ENCODE measurements around the gene REC114. TPM values are rescaled to one million over a fixed set of nuclear protein-coding genes. Genes with fewer than 3 reads are reported as not detected.

Gene REC114
- total RNA-seq, 1 donor from 2014 or later, result not detected

- no peak for TF ChIP-seq CTCF (IDR thresholded peaks at IDR 0.05)
- no peak overlapping the region for H3K27ac ChIP-seq
- DNase-seq, result no peak
- intact Hi-C loops (cut with DNase I), result no loop called here
- ATAC-seq, result no peak
- H3K9me3 ChIP-seq, result no peaks in the 10 kb centered on the region
- H3K36me3 ChIP-seq, result peaks cover 96% of the 10 kb centered on the region
- H3K27me3 ChIP-seq (ENCODE audit: low read depth), result no peaks in the 10 kb centered on the region
- no peak overlapping the region for H3K4me3 ChIP-seq
- peaks cover 17% of the 10 kb centered on the region for H3K4me1 ChIP-seq
Measured at GRCh38 chr15:73567020-73567419, 124.1 kb downstream of the REC114 start.

- intact Hi-C loops (cut with DNase I), result no loop called here
- peaks cover 98% of the 10 kb centered on the region for H3K36me3 ChIP-seq
- H3K4me1 ChIP-seq, result peaks cover 29% of the 10 kb centered on the region
- H3K4me3 ChIP-seq, result no peak overlapping the region
- no peak overlapping the region for H3K27ac ChIP-seq
- no peak for TF ChIP-seq CTCF (IDR thresholded peaks at IDR 0.05)
- DNase-seq, result no peak
- ATAC-seq, result no peak
- no peaks in the 10 kb centered on the region for H3K27me3 ChIP-seq (ENCODE audit: low read depth)
- no peaks in the 10 kb centered on the region for H3K9me3 ChIP-seq
Measured at GRCh38 chr15:73568564-73569280, 125.8 kb downstream of the REC114 start.

- no peak overlapping the region for H3K27ac ChIP-seq
- no peak for TF ChIP-seq CTCF (IDR thresholded peaks at IDR 0.05)
- H3K4me3 ChIP-seq, result no peak overlapping the region
- intact Hi-C loops (cut with DNase I), result no loop called here
- ATAC-seq, result no peak
- no peak for DNase-seq
- no peaks in the 10 kb centered on the region for H3K27me3 ChIP-seq (ENCODE audit: low read depth)
- peaks cover 34% of the 10 kb centered on the region for H3K4me1 ChIP-seq
- peaks cover 98% of the 10 kb centered on the region for H3K36me3 ChIP-seq
- H3K9me3 ChIP-seq, result no peaks in the 10 kb centered on the region
Measured at GRCh38 chr15:73569361-73569760, 126.4 kb downstream of the REC114 start.

- H3K36me3 ChIP-seq, result peaks cover 97% of the 10 kb centered on the region
Measured at GRCh38 chr15:73570355-73571032, 127.5 kb downstream of the REC114 start.

GRCh38 chr15:73571346-73571745, 128.4 kb downstream of the REC114 start:
- Histone ChIP-seq H3K4me3 (no peak overlapping the region), H3K9me3 (no peaks in the 10 kb centered on the region), H3K27me3 (ENCODE audit: low read depth) (no peaks in the 10 kb centered on the region), H3K27ac (no peak overlapping the region), H3K4me1 (peaks cover 38% of the 10 kb centered on the region), H3K36me3 (peaks cover 97% of the 10 kb centered on the region)
- DNase-seq (no peak), ATAC-seq (no peak)
- intact Hi-C loops (cut with DNase I), result no loop called here
- TF ChIP-seq CTCF (IDR thresholded peaks at IDR 0.05), result no peak

More at GRCh38 chr15:73570355-73571032, 127.5 kb downstream of the REC114 start:
- no peak overlapping the region for H3K4me3 ChIP-seq
- no peak overlapping the region for H3K27ac ChIP-seq
- TF ChIP-seq CTCF (IDR thresholded peaks at IDR 0.05), result no peak
- DNase-seq (no peak), ATAC-seq (no peak)
- H3K27me3 ChIP-seq (ENCODE audit: low read depth), result no peaks in the 10 kb centered on the region
- peaks cover 38% of the 10 kb centered on the region for H3K4me1 ChIP-seq
- intact Hi-C loops (cut with DNase I), result no loop called here
- H3K9me3 ChIP-seq, result no peaks in the 10 kb centered on the region
